Measurements from ENCODE around the gene GABRA5.
"Not testable (repeated sequence)": the region's sequence is repeated elsewhere in the genome, so short reads cannot be mapped to it uniquely, and the experiment has no call there.

The GABRA5 gene

DNA sequence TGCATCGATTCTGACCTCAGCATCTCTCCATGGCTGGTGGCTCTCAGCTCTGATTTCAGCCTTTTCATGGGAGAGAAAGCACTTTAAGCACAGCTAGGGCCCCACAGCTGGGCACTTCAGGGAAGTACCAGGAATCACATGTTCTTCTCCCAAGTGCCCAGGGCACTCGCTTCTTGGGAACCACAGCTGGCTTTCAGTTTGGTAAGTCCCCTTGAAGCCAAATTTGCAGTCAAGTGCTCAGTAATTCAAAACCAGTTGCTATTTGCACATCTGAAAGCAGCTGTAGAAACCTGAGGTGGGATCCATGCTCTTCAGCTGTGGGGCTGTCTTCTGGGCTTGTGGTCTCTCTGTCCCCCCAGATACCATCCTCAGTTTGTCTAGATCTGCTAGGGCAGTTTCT is 12.8 kb downstream of the GABRA5 start:
- no peak for DNase-seq

DNA sequence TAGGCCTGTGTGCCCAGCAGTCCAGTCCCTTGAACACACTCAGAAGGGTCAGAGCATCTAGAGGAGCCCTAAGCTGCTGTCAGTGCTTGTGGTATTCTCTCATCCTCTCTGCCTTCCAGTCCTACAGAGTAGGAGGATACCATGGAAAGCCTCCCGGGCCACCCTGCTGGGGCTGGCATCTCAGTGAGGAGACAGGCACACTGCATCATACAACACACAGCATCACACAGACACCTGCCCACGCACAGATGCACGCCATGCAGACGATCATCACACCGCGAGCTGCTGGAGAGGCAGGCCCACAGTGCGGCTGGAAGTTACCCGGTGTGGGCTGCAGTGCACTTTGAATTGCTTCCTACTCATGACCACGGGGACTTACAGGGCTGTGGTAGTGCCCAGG is 15.2 kb downstream of the GABRA5 start:
- DNase-seq = no peak

GRCh38 chr15:26882616-26883365 is 15.9 kb downstream of the GABRA5 start:
- DNase-seq = no peak

DNA sequence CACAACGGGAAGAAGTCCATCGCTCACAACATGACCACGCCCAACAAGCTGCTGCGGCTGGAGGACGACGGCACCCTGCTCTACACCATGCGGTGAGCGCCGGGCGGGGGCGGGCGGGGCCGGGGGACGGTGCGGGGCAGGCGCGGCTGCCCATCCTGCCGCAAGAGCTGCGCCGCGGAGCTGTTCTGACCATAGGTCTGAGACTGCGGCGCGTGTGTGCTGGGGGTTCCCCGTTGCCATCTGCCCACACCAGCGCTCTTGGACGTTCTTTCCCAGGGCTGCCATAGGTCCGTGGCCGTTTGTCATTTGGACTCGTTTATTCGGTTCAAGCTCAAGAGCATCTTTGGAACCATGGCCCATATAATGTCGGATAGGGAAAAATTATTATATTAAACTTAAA is 16.6 kb downstream of the GABRA5 start:
- DNase-seq = no peak

- DNase-seq = no peak
Observed at GRCh38 chr15:26886566-26886965, 19.7 kb downstream of the GABRA5 start.

DNA sequence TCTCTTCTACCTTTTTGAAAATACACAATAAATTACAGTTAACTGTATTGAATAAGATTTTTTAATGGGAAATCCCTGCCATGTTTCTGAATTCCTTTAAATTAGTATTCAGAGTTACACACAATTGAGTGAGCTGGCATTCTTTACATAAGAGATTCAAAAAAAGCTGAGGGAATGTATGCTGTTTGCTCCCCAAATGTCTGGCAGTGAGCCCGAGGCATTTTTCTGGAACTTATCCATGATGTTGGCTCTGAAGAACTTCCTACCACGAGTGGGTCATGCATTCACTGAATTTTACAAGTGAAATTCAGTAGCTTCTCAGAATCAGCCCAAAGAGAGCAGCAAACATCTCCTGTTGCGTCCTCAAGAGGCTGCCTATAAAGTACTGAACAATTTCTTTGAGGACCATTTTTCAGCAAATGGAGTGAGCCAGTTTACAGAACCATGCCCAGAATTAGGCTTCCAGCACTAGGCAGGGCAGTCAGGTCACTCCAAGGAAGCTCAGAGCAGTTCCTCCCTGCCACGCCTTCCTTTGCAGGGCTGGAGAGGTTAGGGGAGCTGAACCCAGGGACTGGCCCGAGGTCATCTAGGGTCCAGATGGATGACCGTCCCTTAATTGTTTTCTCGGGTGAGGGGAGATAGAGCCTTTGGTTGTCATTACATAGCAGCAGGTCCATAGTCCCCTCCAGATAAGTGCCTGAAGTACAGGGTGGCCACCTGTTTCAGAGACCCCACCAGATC is 21.2 kb downstream of the GABRA5 start:
- DNase-seq = no peak

- DNase-seq = no peak
Observed at GRCh38 chr15:26888761-26889160, 21.9 kb downstream of the GABRA5 start.

GRCh38 chr15:26889298-26889898 is 22.5 kb downstream of the GABRA5 start:
- DNase-seq = peak; percentile 57 to 69

GRCh38 chr15:26890451-26890850 is 23.6 kb downstream of the GABRA5 start:
- DNase-seq = no peak

- no peak for DNase-seq
Observed at GRCh38 chr15:26890988-26891387, 24.1 kb downstream of the GABRA5 start.

DNA sequence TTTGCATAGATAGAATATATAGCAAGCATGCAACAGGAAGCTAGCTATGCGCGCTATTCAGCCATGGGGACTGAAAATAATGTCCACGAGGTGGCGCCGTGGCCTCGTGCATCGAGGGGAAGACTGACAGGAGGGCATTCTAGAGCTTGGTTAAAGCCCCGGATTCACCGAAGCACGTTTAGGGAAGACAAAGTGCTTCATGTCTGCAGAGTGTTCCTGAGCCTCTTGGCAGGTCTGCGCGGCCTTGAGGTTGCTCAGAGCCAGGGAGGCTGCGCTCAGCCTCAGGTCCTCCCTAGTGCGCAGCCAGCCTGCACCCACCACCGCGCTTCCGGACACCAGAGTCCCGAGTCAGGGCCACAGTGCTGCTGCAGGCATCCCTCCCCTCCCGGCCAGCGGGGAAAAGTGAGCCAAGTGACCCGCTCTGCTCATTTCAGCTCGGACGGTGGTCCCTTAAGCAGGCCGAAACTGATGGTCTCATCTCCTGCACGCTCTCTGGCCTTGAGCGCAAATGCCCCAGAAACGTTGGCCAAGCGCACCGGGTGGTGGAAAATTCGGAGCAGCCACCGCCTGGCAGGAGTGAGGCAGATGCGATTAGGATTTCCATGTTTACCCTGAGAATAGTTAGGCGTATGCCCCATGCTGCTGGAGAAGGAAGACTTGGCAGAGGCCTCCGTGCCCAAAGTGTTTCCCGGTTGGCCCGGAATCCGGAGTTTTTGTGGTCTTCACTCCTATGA is 24.8 kb downstream of the GABRA5 start:
- DNase-seq = peak; percentile 59 to 68

- no peak for DNase-seq
Observed at GRCh38 chr15:26892182-26892518, 25.3 kb downstream of the GABRA5 start.

DNA sequence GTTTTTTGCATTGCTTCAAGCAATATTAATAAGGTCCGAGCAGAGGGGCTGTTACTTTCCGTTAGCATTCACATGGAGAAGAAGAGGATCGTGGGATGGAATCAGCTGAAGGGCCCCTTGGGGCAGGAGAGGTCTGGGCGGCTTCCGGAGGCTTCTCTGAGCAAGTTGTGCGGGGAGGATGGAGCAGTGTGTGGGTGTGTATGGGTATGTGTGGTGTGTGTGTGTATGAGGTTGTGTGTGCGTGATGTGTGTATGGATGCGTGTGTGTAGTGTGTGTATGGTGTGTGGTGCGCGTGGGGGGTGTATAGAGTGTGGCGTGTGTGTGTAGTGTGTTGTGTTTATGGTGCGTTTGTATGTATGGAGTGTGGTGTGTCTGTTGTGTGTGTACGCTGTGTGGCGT is 25.8 kb downstream of the GABRA5 start:
- no peak for DNase-seq

DNA sequence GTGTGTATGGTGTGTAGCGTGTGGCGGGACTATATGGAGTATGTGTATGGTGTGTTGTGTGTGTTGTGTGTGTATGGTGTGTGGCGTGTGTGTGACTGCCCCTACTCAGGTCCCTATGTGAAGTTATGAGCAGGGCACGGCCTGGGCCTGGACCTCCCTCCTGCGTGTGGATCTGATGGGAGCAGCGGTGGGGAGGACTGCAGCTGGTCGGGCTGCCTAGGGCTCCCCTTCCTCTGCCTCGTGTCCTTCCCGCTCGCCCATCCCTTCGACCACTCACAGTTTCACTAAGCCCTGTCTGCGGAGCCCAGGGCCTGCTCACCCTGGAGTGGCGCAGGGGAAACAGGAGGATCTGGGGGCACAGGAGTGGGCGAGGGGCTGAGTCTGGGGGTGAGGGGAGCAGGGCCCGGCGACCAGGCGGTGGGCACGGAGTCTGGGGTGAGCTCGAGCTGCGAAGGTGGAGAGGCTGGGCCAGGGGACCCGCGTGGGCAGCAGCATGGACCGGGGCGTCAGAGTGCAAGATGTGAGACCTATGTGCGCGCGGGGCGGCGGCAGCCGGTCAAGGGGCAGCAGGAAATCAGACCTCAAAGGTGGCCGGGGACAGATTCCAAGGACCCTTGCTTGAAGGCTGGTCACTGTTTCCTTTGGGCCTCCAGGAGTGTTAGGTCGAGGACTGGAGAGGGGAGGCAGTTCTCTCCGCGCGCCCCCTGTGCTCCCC is 26.6 kb downstream of the GABRA5 start:
- DNase-seq = no peak

DNA sequence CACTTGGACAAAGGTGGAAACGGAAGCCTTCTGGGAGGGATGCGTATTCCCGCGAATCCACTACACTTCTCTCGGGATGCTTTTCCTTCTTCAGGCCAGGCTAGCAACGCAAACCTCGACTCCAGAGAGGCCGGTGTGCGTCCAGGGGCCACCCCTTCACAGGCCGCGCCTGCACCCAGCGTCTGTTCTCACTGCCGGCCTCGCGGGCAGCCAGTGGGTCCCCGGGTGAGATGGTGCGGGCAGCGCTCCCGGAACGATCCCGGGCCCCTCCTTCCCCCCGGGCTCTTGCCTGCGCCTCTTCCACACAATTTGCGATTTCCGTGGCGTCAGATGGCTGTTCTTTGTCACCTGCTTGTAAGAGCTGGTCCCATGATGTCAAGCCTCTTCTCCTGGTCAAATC is 27.3 kb downstream of the GABRA5 start:
- DNase-seq = no peak

- not testable (repeated sequence) for DNase-seq
Observed at GRCh38 chr15:26895346-26895745, 28.5 kb downstream of the GABRA5 start.

DNA sequence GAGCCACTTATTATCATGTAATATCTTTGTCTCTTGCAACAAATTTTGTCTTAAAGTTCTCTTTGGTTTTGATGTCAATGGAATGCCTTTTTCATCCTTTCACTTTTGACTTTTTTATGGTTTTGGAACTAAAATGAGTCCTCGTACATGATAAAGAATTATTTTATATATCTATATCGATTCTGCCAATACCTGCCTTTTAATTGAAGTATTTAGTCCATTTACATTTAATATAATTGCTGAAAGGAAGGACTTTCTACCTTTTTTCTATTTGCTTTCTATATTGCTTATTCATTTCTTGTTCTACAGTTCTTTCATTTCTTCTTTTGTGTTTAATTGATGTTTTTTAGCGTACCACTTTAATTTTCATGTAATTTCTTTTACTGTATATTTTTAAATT is 32.8 kb downstream of the GABRA5 start:
- DNase-seq = no peak

GRCh38 chr15:26901041-26901440 is 34.2 kb downstream of the GABRA5 start:
- no peak for DNase-seq

DNA sequence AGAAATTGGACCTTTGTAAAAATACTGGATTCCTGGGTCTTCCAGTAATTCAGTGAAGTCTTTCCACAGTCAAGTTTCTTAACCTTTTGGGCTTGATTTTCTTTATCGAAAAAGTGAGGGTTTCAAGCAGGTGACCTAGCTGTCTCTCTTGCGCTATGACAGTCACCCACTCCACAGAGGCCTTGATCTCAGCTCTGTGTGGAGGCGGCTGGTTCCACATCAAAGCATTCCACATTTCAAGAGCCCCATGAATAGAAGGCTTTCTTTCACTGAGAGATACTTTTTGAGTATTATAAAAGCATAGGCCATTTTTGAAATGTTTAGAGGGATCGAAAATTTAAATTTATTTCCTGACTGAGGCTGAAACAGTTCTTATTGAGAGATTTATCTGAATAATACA is 43.9 kb downstream of the GABRA5 start:
- DNase-seq = no peak

GRCh38 chr15:26921433-26921832 is 54.6 kb downstream of the GABRA5 start:
- DNase-seq = no peak

DNA sequence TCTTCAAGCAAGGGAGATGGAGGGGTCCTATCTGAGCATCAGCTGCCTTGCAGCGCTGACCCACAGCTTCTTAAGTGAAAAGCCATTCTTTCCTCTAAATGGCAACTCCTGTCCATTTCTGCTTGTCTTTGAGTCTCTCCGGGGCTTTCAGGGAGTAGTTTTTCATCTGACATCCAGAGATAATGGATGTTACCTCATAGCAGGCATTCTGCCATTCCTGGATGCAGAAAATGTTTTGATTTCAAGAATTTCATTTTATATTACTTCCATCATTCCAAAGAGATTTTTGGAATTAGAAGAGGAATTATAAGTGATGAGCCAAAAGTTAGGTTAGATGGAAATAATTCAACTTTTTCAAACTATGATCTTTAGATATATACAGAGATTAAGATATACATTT is 59.2 kb downstream of the GABRA5 start:
- DNase-seq = no peak

- no peak for DNase-seq
Observed at GRCh38 chr15:26928051-26928450, 61.2 kb downstream of the GABRA5 start.

DNA sequence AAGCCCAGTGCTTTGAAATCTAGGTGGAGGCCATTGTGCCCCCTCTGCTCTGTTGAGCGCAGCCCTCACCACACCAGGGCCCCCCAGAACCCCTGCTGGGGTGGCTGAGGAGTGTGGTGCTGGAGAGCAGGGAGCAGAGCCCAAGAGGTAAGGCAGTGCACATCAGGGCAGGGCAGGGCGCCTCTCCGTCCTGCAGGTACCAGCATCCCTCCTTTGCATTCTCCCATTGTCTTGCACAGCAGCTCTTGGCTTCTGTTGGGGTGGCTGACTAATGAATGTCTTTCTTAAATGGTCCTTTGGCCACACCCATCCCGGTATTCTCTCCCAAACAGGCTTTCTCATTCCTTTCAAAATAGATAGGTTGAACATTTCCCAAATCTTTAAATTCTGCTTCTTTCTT is 62.7 kb downstream of the GABRA5 start:
- no peak for DNase-seq

Measured in activated CD4-positive, alpha-beta T cell treated with anti-CD3 and anti-CD28 coated beads, Interleukin-2, amount 50 U/mL, for 48 hours (primary cell).